Sciatic nerve (tissue), 2 donors: ENCODE data around the gene OXT. TPM values are rescaled to one million over a fixed set of nuclear protein-coding genes. Genes with fewer than 3 reads are reported as not detected.
"Not testable (repeated sequence)": the region's sequence is repeated elsewhere in the genome, so short reads cannot be mapped to it uniquely, and the experiment has no call there.

Experiments
- ATAC-seq: fragments of 200-7000 bp; cut with Tn5 transposase; one replicate; pipeline ENCODE4 v1.9.1; 2020; ENCODE audit warnings: mild to moderate bottlenecking, moderate library complexity
- DNase-seq: peaks from one replicate; pipeline ENCODE4 v3.0.0-alpha.2; 2020; ENCODE audit warnings: low spot score
- intact Hi-C: fragments of 100-400 bp; cut with DNase I; formaldehyde crosslinking; loops from one replicate; pipeline ENCODE4 v1.14.2; 2022
- total RNA-seq: library from RNA; stranded (reverse); fragmentation: NEBNext Ultra II Directional; extraction: Animal tissue kit (Norgen Biotek cat#: 25700); gene quantifications from one replicate; pipeline ENCODE4 v1.2.1, GENCODE V29; 2021
- donor health status: DM: no; HTN: no; CAD: no.
- donor health status: DM: no; HTN: no; CAD: no.

OXT gene
- not detected for total RNA-seq

- no peak for DNase-seq
- peak; percentile 57 for ATAC-seq
- intact Hi-C loops: no loop called here
These were observed at the start of gene OXT for GRCh38 chr20:3071610-3072529. TSS of gene OXT (plus strand) at chr20:3071620. CDS start at chr20:3071656, 36 bp downstream.

GRCh38 chr20:3021777-3022176, 49.6 kb upstream of the OXT start:
- peak; percentile 33 for DNase-seq
- intact Hi-C loops: no loop called here
- ATAC-seq: peak; percentile 15

GRCh38 chr20:3022559-3023490, 48.6 kb upstream of the OXT start:
- ATAC-seq, intact Hi-C loops: not testable (repeated sequence)
- DNase-seq: peak; percentile 35

GRCh38 chr20:3027987-3028386, 43.4 kb upstream of the OXT start:
- ATAC-seq: no peak

DNA sequence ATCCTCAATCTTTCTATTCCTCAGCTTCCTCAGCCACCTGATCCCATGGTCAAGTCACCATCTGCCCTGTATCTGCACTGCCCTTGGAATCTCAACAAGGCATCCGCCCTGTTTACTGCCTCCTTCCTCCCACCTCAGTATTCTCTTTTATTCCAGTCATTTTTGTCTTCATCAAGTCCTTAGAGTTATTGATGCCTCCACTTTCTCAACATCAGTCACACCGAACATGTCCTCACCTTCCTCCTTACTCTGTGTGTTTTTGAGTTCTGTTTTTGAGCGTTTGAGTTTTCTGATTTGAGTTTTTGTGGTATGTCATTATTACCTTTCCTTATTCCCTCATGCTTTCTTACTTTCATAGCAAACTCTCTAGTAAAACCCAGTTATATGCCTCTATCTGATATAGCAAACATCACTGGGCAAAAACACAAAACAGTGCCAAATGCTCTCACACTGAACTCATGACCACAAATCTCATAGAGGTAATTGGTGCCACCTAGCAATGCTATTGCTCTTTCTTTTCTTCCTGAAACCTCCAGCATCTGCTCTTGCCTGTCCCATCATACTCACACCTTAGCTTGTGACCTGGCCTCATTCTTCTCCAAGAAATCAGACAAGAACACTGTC, 39.8 kb upstream of the OXT start:
- ATAC-seq (no peak), DNase-seq (no peak)
- intact Hi-C loops: no loop called here

More at GRCh38 chr20:3027987-3028386, 43.4 kb upstream of the OXT start:
- intact Hi-C loops: no loop called here
- no peak for DNase-seq

DNA sequence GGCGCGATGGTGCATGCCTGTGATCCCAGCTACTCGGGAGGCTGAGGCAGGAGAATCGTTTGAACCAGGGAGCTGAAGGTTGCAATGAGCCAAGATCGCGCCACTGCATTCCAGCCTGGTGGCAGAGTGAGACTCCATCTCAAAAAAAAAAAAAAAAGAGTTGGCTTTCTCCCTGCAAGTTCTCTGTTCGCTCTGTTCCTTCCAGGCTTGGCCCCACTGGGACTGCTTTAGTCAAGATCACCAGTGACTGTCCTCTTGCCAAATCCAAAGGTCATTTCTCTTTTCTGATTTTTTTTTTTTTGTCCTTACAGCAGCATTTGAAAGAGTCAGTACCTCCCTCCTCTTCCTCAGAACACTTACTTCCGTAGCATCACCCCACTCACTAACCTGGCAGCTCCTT, 38.8 kb upstream of the OXT start:
- ATAC-seq (peak; percentile 73), DNase-seq (no peak)
- intact Hi-C loops: no loop called here

DNA sequence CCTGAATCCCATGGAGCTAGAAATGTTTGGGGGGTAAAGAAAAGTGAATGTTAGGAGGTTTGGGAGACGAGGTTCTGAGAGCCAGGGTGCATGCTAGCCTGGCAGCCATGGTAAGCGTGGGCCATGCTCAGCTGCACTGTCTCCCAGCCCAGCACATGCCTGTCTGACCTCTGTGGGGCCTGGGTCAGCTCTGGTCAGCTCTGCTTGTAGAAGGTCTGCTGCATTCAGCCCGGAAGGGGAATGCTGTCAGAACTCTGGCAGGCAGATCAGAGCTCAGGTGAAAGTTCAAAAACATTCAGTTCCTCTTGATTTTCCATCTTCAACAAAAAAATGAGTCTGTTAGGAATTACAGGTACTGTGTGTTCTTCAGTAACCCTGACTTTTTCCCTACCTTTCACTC, 33.8 kb upstream of the OXT start:
- DNase-seq (no peak), ATAC-seq (no peak)
- intact Hi-C loops: no loop called here

DNA sequence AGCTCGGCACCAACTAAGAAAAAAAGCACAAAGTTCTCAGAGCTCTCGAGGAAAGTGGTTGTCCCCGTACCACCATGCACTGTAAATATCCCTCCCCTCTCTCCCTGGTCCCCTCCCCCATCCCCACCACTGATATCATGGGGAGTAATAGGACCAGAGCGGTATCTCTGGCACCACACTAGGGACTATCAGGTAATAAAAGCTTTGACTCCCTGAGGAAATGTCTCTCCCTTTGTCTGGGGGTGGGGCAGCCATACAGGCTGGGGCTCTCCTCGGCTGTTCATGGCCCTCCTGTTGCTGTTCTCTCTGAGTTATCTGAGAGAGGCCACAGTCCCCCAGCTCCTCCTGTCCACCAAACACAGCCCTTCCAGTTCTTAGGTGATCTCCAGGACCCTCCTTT, 33.0 kb upstream of the OXT start:
- DNase-seq (no peak), ATAC-seq (no peak)
- intact Hi-C loops: no loop called here

GRCh38 chr20:3039426-3039825, 32.0 kb upstream of the OXT start:
- intact Hi-C loops: no loop called here
- ATAC-seq: no peak

DNA sequence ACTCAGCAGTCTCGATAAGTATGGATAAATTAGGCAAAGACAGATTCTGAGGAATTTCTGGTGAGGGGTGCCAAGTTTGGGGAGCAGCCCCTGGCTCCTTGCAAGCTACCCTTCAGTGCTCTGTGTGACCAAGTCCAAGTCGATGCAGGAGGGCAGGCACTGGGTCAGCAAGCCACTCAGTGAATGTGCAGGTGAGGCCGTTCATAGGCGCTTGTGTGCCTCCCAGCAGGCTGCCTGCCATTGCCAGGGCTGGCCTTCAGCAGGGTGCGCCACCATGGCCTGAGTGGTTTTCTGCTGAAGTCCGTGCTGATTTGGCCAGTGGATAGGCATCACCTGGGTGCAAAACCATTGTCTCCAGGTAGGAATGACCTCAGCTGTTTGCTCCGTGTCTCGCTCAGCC, 31.3 kb upstream of the OXT start:
- DNase-seq (no peak), ATAC-seq (no peak)
- intact Hi-C loops: no loop called here

More at GRCh38 chr20:3039426-3039825, 32.0 kb upstream of the OXT start:
- DNase-seq: no peak

DNA sequence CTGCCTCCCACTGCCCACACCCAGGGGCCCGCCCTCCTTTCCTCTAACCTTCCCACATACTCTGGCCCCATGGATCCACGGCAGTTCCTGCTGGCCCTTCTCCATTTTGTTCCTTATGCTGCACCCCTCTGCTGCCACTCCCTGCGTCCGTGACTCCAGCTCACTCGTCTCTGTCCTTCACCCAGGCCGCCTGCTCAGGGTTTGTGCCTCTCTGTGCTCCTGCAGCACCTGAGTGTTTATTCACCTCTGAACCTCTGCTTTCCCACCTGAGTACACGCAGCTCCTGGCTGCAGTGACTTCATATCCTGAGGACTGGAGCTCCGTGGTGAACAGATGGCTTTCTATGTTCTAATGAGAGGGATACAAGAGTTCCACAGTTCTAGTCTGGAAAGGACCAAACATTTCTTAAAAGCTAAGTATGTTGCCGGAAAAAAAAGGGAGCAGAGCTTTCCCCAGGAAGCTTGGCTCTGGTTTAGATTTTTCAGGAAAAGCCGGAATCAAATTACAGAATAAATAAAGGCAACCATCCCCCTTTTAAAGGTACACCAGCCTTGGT, 29.5 kb upstream of the OXT start:
- no peak for ATAC-seq
- no peak for DNase-seq
- intact Hi-C loops: no loop called here

- intact Hi-C loops: no loop called here
- ATAC-seq (peak; percentile 81), DNase-seq (peak; percentile 80)
These were observed 28.8 kb upstream of the OXT start for GRCh38 chr20:3042625-3043024.

- intact Hi-C loops: no loop called here
- ATAC-seq: no peak
These were observed 28.1 kb upstream of the OXT start, which contains the start of gene GNRH2 for GRCh38 chr20:3043322-3043721. TSS of gene GNRH2 (plus strand) at chr20:3043622. CDS start at chr20:3044415, 793 bp downstream.

DNA sequence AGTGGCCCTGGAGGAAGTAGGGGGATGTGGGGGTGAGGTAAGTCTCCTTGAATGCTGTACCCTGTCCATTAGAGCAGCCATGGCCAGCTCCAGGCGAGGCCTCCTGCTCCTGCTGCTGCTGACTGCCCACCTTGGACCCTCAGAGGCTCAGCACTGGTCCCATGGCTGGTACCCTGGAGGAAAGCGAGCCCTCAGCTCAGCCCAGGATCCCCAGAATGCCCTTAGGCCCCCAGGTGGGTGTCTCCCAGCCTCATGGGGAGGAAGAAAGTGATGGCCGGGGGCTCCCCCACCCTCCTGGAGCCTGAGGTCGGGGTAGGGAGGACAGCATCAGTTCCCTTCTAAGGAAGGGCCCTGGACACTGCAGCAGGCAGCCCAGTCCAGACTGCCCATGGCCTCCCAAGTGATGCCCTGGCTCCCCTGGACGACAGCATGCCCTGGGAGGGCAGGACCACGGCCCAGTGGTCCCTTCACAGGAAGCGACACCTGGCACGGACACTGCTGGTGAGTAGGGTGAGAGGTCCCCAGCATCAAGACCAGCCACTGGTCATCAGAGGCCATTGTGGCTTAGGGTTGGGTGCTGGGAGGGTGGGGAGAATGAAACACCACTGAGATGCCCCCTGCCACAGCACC, 27.0 kb upstream of the OXT start:
- intact Hi-C loops: no loop called here
- DNase-seq (no peak), ATAC-seq (no peak)

More at GRCh38 chr20:3043322-3043721, 28.1 kb upstream of the OXT start, which contains the start of gene GNRH2:
- DNase-seq: no peak

- ATAC-seq: peak; percentile 69
- intact Hi-C loops: no loop called here
- no peak for DNase-seq
These were observed 26.2 kb upstream of the OXT start for GRCh38 chr20:3045042-3045815.

DNA sequence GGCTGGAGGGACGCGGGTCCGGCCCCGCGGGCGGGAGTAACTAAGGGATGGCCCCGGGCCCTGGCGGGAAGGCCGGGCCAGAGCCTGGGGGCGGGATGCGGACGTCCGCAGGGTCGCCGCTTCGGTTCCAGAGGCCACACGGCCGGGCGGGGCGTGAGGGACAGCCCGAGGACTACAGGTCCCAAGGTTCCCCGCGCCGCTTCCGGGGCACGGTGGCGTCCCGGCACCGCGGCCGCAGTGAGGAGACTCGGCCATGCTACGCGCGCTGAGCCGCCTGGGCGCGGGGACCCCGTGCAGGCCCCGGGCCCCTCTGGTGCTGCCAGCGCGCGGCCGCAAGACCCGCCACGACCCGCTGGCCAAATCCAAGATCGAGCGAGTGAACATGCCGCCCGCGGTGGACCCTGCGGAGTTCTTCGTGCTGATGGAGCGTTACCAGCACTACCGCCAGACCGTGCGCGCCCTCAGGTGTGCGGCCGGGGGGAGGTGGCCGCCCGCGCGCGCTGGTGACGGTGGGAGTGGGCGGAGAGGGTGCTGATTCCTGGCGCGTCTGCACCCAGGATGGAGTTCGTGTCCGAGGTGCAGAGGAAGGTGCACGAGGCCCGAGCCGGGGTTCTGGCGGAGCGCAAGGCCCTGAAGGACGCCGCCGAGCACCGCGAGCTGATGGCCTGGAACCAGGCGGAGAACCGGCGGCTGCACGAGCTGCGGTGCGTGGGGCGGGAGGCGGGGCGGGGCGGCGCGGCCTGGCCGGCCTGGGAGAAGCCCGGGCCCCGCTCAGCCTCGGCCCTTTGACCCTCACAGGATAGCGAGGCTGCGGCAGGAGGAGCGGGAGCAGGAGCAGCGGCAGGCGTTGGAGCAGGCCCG, 25.4 kb upstream of the OXT start, which contains the start of gene MRPS26:
MRPS26 (plus strand) TSS at position 237 of the 861 bp plus-strand sequence; CDS start at position 254, 17 bp downstream.
- intact Hi-C loops: no loop called here

More for the DNA sequence above, 25.4 kb upstream of the OXT start, which contains the start of gene MRPS26:
- peak; percentile 93 for DNase-seq
- ATAC-seq: peak; percentile 89
